B cell (primary cell): ENCODE measurements around the gene SMKR1. TPM values are rescaled to one million over a fixed set of nuclear protein-coding genes. Genes with fewer than 3 reads are reported as not detected.
"Not testable (repeated sequence)": the region's sequence is repeated elsewhere in the genome, so short reads cannot be mapped to it uniquely, and the experiment has no call there.

Source experiments
- ATAC-seq: fragments of 200-7000 bp; cut with Tn5 transposase; one replicate; pipeline ENCODE4 v1.10.0; 2021; ENCODE audit warnings: low read depth, mild to moderate bottlenecking, moderate number of reproducible peaks, moderate library complexity
- CTCF ChIA-PET: fragments of 350-600 bp; sonication (Branson Sonifier 250); formaldehyde crosslinking; loops from one replicate; lab custom pipeline; 2021; ENCODE audit warnings: antibody characterized with exemption, inconsistent platforms; lab: Charles Lee
- POLR2A ChIA-PET: fragments of 350-600 bp; sonication (Branson Sonifier 250); formaldehyde crosslinking; loops from one replicate; lab custom pipeline; 2021; ENCODE audit warnings: antibody characterized with exemption; lab: Charles Lee
- DNase-seq: peaks from one replicate; pipeline ENCODE4 v3.0.0; 2013
- H2AFZ ChIP-seq: 2 replicates; pipeline ENCODE4 v1.6.1; 2012; ENCODE audit warnings: mild to moderate bottlenecking, low read depth, low read length; ENCODE audit not compliant: insufficient read depth, poor library complexity, severe bottlenecking
- H3K27ac ChIP-seq, 2 donors: 1 replicate in 1 of 2; 2 replicates in 1 of 2; pipeline ENCODE4 v1.5.1; 2012 to 2013; ENCODE audit warnings: low read length in 2 of 2, mild to moderate bottlenecking in 2 of 2, moderate library complexity in 1 of 2
- H3K27me3 ChIP-seq, 4 experiments: fragments of 200-600 bp in 1 of 4; sonication (generic) in 1 of 4; replicated peaks in 1 of 4; 1 replicate in 2 of 4; 2 replicates in 2 of 4; pipeline versions ENCODE4 v1.6.1 to v1.7.0; 2013 to 2016; ENCODE audit warnings: low read length in 3 of 4, mild to moderate bottlenecking in 2 of 4, mixed read lengths in 1 of 4, moderate library complexity in 1 of 4; ENCODE audit not compliant: insufficient read depth in 4 of 4, control insufficient read depth in 3 of 4; ENCODE audit errors: control extremely low read depth in 1 of 4
- H3K36me3 ChIP-seq, 2 experiments: replicated peaks in 1 of 2; 1 replicate in 1 of 2; 2 replicates in 1 of 2; pipeline versions ENCODE4 v1.6.1 to v1.7.1; 2013; ENCODE audit warnings: low read length in 1 of 2; ENCODE audit not compliant: insufficient read depth in 2 of 2, control insufficient read depth in 1 of 2; ENCODE audit errors: control extremely low read depth in 1 of 2, extremely low read depth in 1 of 2
- H3K4me1 ChIP-seq, 2 donors: fragments of 200-600 bp in 1 of 2; sonication (generic) in 1 of 2; 1 replicate in 1 of 2; 2 replicates in 1 of 2; pipeline versions ENCODE4 v1.5.1 to v1.6.1; 2013 to 2017; ENCODE audit warnings: low read length in 2 of 2; ENCODE audit not compliant: control insufficient read depth in 2 of 2, insufficient read depth in 2 of 2
- H3K4me2 ChIP-seq: replicated peaks from 2 replicates; pipeline ENCODE3; 2012; ENCODE audit warnings: mild to moderate bottlenecking, low read depth, low read length; ENCODE audit not compliant: poor library complexity, severe bottlenecking
- H3K4me3 ChIP-seq, 5 experiments: fragments of 200-600 bp in 1 of 5; sonication (generic) in 1 of 5; 1 replicate in 3 of 5; 2 replicates in 2 of 5; pipeline versions ENCODE4 v1.5.1 to v1.7.0; 2011 to 2016; ENCODE audit warnings: low read length in 4 of 5, mild to moderate bottlenecking in 4 of 5, low read depth in 2 of 5, control low read depth in 1 of 5, moderate library complexity in 1 of 5; ENCODE audit not compliant: insufficient read depth in 1 of 5; ENCODE audit errors: control extremely low read depth in 1 of 5, extremely low read depth in 1 of 5
- H3K79me2 ChIP-seq: fragments of 200-600 bp; sonication (generic); one replicate; pipeline ENCODE4 v1.6.0; 2016; ENCODE audit warnings: low read length; ENCODE audit not compliant: control insufficient read depth, insufficient read depth
- H3K9ac ChIP-seq: fragments of 200-600 bp; sonication (generic); 2 replicates; pipeline ENCODE4 v1.6.1; 2017; ENCODE audit warnings: mild to moderate bottlenecking, low read length, moderate library complexity
- H3K9me3 ChIP-seq, 3 donors: one replicate each; pipeline versions ENCODE4 v1.6.1 to v1.7.1; 2013; ENCODE audit warnings: low read length in 2 of 3; ENCODE audit not compliant: control insufficient read depth in 2 of 3, insufficient read depth in 1 of 3; ENCODE audit errors: control extremely low read depth in 1 of 3
- H4K20me1 ChIP-seq: 2 replicates; pipeline ENCODE4 v1.6.0; 2012; ENCODE audit warnings: mild to moderate bottlenecking, low read length; ENCODE audit not compliant: insufficient read depth, control insufficient read depth, poor library complexity, severe bottlenecking
- H3K27ac Mint-ChIP-seq: one replicate; pipeline ENCODE4 v1.8.0; 2021; ENCODE audit warnings: mixed read lengths
- H3K27me3 Mint-ChIP-seq: one replicate; pipeline ENCODE4 v1.8.0; 2021; ENCODE audit warnings: mixed read lengths
- H3K4me1 Mint-ChIP-seq: one replicate; pipeline ENCODE4 v1.8.0; 2021; ENCODE audit warnings: mixed read lengths
- H3K4me3 Mint-ChIP-seq: one replicate; pipeline ENCODE4 v1.8.0; 2021; ENCODE audit warnings: mixed read lengths
- H3K9me3 Mint-ChIP-seq: one replicate; pipeline ENCODE4 v1.8.0; 2022; ENCODE audit warnings: mixed read lengths; ENCODE audit not compliant: insufficient read depth
- EZH2 ChIP-seq: IDR thresholded peaks from 2 replicates; pipeline ENCODE4 v1.6.1; 2012; ENCODE audit warnings: borderline replicate concordance, low read depth, mild to moderate bottlenecking, moderate library complexity, low read length; ENCODE audit not compliant: insufficient read depth, poor library complexity, severe bottlenecking
- WGBS: methylation state at CpG from one replicate; pipeline ENCODE4 v1.1.5; 2013; ENCODE audit warnings: missing lambda C conversion rate; ENCODE audit not compliant: insufficient coverage; 5-methylcytosine and 5-hydroxymethylcytosine counted together
- intact Hi-C: fragments of 100-400 bp; cut with micrococcal nuclease; formaldehyde crosslinking; loops from one replicate; pipeline ENCODE4 v1.10.0; 2022
- polyA plus RNA-seq: library from polyadenylated mRNA; depleted of rRNA; stranded (reverse); fragments of >200 nt; gene quantifications from 2 replicates; pipeline ENCODE4 v1.2.3, GENCODE V29; 2012
- total RNA-seq, 2 donors: library from RNA; stranded (reverse); fragments of 120-200 nt in 1 of 2; gene quantifications; 1 replicate in 1 of 2; 2 replicates in 1 of 2; pipeline versions ENCODE4 v1.2.3 to v1.2.4, GENCODE V29; 2013 to 2022
- TF ChIP-seq, protein P1 (sequence below): fragments of 200-600 bp; IDR thresholded peaks from one replicate; pipeline ENCODE4 v1.8.0; 2022; ENCODE audit warnings: antibody characterized with exemption, mild to moderate bottlenecking

The SMKR1 gene
- total and polyA plus RNA-seq, 2 donors (not counting 1 experiment from before 2014, with no cell fraction given) = 0.58 to 2.9 TPM

DNA sequence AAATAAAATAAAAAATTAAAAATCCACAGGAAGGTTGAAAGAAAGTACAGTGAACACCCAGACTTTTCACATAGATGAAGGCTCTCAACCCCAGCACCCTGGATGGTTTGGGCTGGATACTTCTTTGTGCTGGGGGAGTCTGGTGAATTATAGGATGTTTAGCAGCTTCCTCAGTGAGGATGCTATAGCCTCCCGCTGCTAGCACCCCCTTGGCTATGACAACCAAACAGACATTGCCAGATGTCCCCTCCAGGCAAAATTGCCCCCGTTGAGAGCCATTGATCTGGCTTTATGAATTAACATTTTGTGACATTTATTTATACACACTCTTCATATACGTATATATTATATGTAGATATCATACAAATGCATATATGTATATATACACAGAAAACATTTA, 21.6 kb downstream of the SMKR1 start:
- H3K4me3 ChIP-seq = no peak overlapping the region
- no peak for ATAC-seq
- no peaks in the 10 kb centered on the region for H3K79me2 ChIP-seq
- Mint-ChIP-seq H3K4me3 (no peak overlapping the region), H3K9me3 (no peaks in the 10 kb centered on the region), H3K4me1 (no peaks in the 10 kb centered on the region), H3K27ac (no peak overlapping the region), H3K27me3 (peaks cover 25% of the 10 kb centered on the region)
- H3K4me2 ChIP-seq = no peak overlapping the region
- H3K36me3 ChIP-seq = no peaks in the 10 kb centered on the region
- no peaks in the 10 kb centered on the region for H4K20me1 ChIP-seq
- H3K27ac ChIP-seq = no peak overlapping the region
- H3K9me3 ChIP-seq = no peaks in the 10 kb centered on the region
- no peaks in the 10 kb centered on the region for H3K4me1 ChIP-seq
- intact Hi-C loops = no loop called here
- peaks cover 0 to 15% (median 0%) of the 10 kb centered on the region in 4 experiments for H3K27me3 ChIP-seq
- TF ChIP-seq EZH2 = no peak
- TF ChIP-seq, protein P1, sequence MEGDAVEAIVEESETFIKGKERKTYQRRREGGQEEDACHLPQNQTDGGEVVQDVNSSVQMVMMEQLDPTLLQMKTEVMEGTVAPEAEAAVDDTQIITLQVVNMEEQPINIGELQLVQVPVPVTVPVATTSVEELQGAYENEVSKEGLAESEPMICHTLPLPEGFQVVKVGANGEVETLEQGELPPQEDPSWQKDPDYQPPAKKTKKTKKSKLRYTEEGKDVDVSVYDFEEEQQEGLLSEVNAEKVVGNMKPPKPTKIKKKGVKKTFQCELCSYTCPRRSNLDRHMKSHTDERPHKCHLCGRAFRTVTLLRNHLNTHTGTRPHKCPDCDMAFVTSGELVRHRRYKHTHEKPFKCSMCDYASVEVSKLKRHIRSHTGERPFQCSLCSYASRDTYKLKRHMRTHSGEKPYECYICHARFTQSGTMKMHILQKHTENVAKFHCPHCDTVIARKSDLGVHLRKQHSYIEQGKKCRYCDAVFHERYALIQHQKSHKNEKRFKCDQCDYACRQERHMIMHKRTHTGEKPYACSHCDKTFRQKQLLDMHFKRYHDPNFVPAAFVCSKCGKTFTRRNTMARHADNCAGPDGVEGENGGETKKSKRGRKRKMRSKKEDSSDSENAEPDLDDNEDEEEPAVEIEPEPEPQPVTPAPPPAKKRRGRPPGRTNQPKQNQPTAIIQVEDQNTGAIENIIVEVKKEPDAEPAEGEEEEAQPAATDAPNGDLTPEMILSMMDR = no peak
- no peak overlapping the region for H2AFZ ChIP-seq
- no peak for DNase-seq
- WGBS = no CpG with 5 or more reads among the region's 3 CpGs
- H3K9ac ChIP-seq = no peak overlapping the region
- ChIA-PET POLR2A (no interaction called here), CTCF (no interaction called here)

DNA sequence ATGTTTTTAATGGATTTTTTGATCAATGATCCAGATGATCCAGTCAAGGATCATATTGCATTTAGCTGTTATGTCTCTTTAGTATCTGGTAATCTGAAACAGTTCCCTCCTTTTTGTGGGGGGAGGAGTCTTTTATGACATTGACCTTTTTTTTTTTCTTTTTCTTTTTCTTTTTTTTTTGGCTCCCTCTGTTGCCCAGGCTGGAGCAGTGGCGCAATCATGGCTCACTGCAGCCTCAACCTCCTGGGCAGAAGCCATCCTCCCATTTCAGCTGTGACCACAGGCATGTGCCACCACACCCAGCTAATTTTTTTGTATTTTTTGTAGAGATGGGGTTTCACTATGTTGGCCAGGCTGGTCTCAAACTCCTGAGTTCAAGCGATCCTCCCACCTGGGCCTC, 22.1 kb downstream of the SMKR1 start:
- H3K4me3 Mint-ChIP-seq, CTCF ChIA-PET, H3K9me3 ChIP-seq, H3K36me3 ChIP-seq, H2AFZ ChIP-seq, H3K27ac ChIP-seq, H3K27ac Mint-ChIP-seq, POLR2A ChIA-PET, intact Hi-C loops, H4K20me1 ChIP-seq, H3K4me1 ChIP-seq, H3K79me2 ChIP-seq, H3K4me2 ChIP-seq, DNase-seq, H3K4me1 Mint-ChIP-seq, H3K9me3 Mint-ChIP-seq, ATAC-seq, H3K4me3 ChIP-seq, H3K9ac ChIP-seq: not testable (repeated sequence)
- WGBS = 100% methylated on average over 1 of the region's 2 CpGs
- peaks cover 0 to 15% (median 0%) of the 10 kb centered on the region in 4 experiments for H3K27me3 ChIP-seq
- peaks cover 25% of the 10 kb centered on the region for H3K27me3 Mint-ChIP-seq
